Hepatocyte (in vitro differentiated cells): ENCODE data around the gene MYL3.

Experiments
- CTCF ChIP-seq: fragments of 200-600 bp; sonication (generic); IDR thresholded peaks from 2 replicates; pipeline ENCODE4 v1.5.1; 2016; ENCODE audit warnings: antibody characterized with exemption, mild to moderate bottlenecking; ENCODE audit not compliant: poor library complexity
- EZH2 ChIP-seq: fragments of 200-600 bp; sonication (generic); IDR thresholded peaks from 2 replicates; pipeline ENCODE4 v1.6.1; 2016; ENCODE audit warnings: antibody characterized with exemption, mild to moderate bottlenecking, borderline replicate concordance

- no peak for TF ChIP-seq CTCF
- no peak for TF ChIP-seq EZH2
Measured at GRCh38 chr3:46902188-46902631, 39.0 kb upstream of the MYL3 start.
